Parathyroid adenoma (tissue), 2 donors: ENCODE results near the gene PTGDR.

ENCODE experiments used
- H2AFZ ChIP-seq: fragments of 300-600 bp; sonication (generic); one replicate; pipeline ENCODE4 v1.7.0; 2017; ENCODE audit warnings: antibody characterized with exemption, mild to moderate bottlenecking
- H3K27ac ChIP-seq: fragments of 300-600 bp; sonication (generic); one replicate; pipeline ENCODE4 v1.7.0; 2017
- H3K27me3 ChIP-seq: fragments of 300-600 bp; sonication (generic); one replicate; pipeline ENCODE4 v1.7.0; 2017; ENCODE audit warnings: low read length; ENCODE audit not compliant: control insufficient read depth, insufficient read depth
- H3K36me3 ChIP-seq: fragments of 300-600 bp; sonication (generic); one replicate; pipeline ENCODE4 v1.7.0; 2017; ENCODE audit warnings: low read length; ENCODE audit not compliant: control insufficient read depth, insufficient read depth
- H3K4me1 ChIP-seq: fragments of 300-600 bp; sonication (generic); one replicate; pipeline ENCODE4 v1.7.0; 2017; ENCODE audit warnings: control low read depth
- H3K4me2 ChIP-seq: fragments of 300-600 bp; sonication (generic); one replicate; pipeline ENCODE4 v1.7.0; 2017; ENCODE audit warnings: low read length
- H3K4me3 ChIP-seq: fragments of 300-600 bp; sonication (generic); one replicate; pipeline ENCODE4 v1.7.0; 2017; ENCODE audit warnings: low read depth, low read length
- H3K79me2 ChIP-seq: fragments of 300-600 bp; sonication (generic); one replicate; pipeline ENCODE4 v1.7.0; 2017; ENCODE audit warnings: control low read depth
- H3K9ac ChIP-seq: fragments of 300-600 bp; sonication (generic); one replicate; pipeline ENCODE4 v1.7.0; 2017; ENCODE audit warnings: mild to moderate bottlenecking
- H3K9me3 ChIP-seq: fragments of 300-600 bp; sonication (generic); one replicate; pipeline ENCODE4 v1.7.0; 2017; ENCODE audit warnings: low read length; ENCODE audit not compliant: control insufficient read depth
- CTCF ChIP-seq: fragments of 300-600 bp; sonication (generic); IDR thresholded peaks from one replicate; pipeline ENCODE4 v1.7.0; 2017; ENCODE audit warnings: antibody characterized with exemption, mild to moderate bottlenecking
- donor health status: primary hyperparathyroidism.

PTGDR gene

DNA sequence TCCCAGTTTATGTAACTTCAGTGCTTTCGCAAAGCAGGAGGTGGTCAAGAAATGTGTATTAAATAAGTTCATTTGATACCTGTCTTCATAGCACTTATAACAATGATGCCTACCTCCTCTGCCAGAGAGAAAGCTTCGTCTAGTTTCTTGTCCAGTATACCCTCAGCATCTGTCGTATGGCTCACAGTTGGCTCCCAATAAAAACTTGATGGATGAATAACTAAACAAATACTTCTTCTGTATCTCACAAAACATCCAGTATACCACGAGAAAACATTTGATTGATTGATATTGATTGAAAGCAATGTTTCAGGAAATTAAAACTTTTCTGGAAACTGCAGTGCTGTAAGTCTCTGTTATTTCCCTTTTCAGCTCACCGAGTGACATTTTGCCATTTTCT, 26.9 kb upstream of the PTGDR start:
- Histone ChIP-seq H3K27ac (no peak overlapping the region), H3K4me1 (no peaks in the 10 kb centered on the region), H3K4me2 (no peak overlapping the region), H3K9ac (no peak overlapping the region), H3K36me3 (no peaks in the 10 kb centered on the region), H3K79me2 (no peaks in the 10 kb centered on the region), H3K9me3 (no peaks in the 10 kb centered on the region), H2AFZ (no peak overlapping the region), H3K27me3 (no peaks in the 10 kb centered on the region), H3K4me3 (no peak overlapping the region)
- TF ChIP-seq CTCF, result no peak

- Histone ChIP-seq H3K4me1 (no peaks in the 10 kb centered on the region), H3K9ac (no peak overlapping the region), H3K27ac (no peak overlapping the region), H3K36me3 (no peaks in the 10 kb centered on the region), H3K27me3 (no peaks in the 10 kb centered on the region), H3K9me3 (no peaks in the 10 kb centered on the region), H3K4me2 (no peak overlapping the region), H3K79me2 (no peaks in the 10 kb centered on the region), H2AFZ (no peak overlapping the region), H3K4me3 (no peak overlapping the region)
- no peak for TF ChIP-seq CTCF
Observed at GRCh38 chr14:52241087-52241793, 26.3 kb upstream of the PTGDR start.

- Histone ChIP-seq H3K9ac (no peak overlapping the region), H3K36me3 (no peaks in the 10 kb centered on the region), H3K4me3 (no peak overlapping the region), H3K27me3 (no peaks in the 10 kb centered on the region), H3K27ac (no peak overlapping the region), H2AFZ (no peak overlapping the region), H3K9me3 (no peaks in the 10 kb centered on the region), H3K4me2 (no peak overlapping the region), H3K79me2 (no peaks in the 10 kb centered on the region), H3K4me1 (no peaks in the 10 kb centered on the region)
- no peak for TF ChIP-seq CTCF
Observed at GRCh38 chr14:52244328-52244727, 23.2 kb upstream of the PTGDR start.

DNA sequence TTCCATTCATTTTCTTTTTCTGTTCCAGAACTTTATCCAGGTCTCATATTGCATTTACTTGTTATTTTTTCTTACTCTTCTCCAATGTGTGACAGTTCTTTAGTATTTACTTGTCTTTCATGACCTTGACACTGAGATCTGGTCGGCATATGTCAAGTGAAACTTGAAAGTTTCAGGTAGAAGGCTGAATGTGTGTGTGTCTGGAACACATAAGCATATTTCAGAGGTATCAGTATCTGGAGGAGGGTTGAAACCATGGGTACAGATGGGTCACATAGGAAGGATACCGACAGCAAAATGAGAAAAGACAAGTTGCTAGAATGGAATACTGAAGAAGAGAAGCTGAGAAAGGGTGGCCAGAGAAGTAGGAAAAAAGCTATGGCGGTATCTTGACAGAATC, 22.5 kb upstream of the PTGDR start:
- no peaks in the 10 kb centered on the region for H3K79me2 ChIP-seq
- no peaks in the 10 kb centered on the region for H3K27me3 ChIP-seq
- no peak overlapping the region for H3K9ac ChIP-seq
- H3K4me1 ChIP-seq, result no peaks in the 10 kb centered on the region
- no peak overlapping the region for H2AFZ ChIP-seq
- no peaks in the 10 kb centered on the region for H3K36me3 ChIP-seq
- no peak overlapping the region for H3K4me3 ChIP-seq
- no peaks in the 10 kb centered on the region for H3K9me3 ChIP-seq
- H3K27ac ChIP-seq, result no peak overlapping the region
- TF ChIP-seq CTCF, result no peak
- H3K4me2 ChIP-seq, result no peak overlapping the region

GRCh38 chr14:52248057-52248456, 19.4 kb upstream of the PTGDR start:
- Histone ChIP-seq H3K4me1 (no peaks in the 10 kb centered on the region), H3K9ac (no peak overlapping the region), H3K9me3 (no peaks in the 10 kb centered on the region), H3K27ac (no peak overlapping the region), H3K4me2 (no peak overlapping the region), H3K4me3 (no peak overlapping the region), H3K36me3 (no peaks in the 10 kb centered on the region), H2AFZ (no peak overlapping the region), H3K79me2 (no peaks in the 10 kb centered on the region), H3K27me3 (no peaks in the 10 kb centered on the region)
- no peak for TF ChIP-seq CTCF
